ENCODE results near the gene DMXL1. TPM values are rescaled to one million over a fixed set of nuclear protein-coding genes. Genes with fewer than 3 reads are reported as not detected.

The DMXL1 gene
- total RNA-seq, 1 donor from 2014 or later = 56.4 TPM

- Histone ChIP-seq H3K27ac (no peak overlapping the region), H3K4me1 (peaks cover 4% of the 10 kb centered on the region), H3K4me3 (no peak overlapping the region), H3K27me3 (ENCODE audit: low read depth) (no peaks in the 10 kb centered on the region), H3K36me3 (no peaks in the 10 kb centered on the region), H3K9me3 (no peaks in the 10 kb centered on the region)
- DNase-seq = no peak
- intact Hi-C loops (cut with DNase I) = no loop called here
- no peak for ATAC-seq
- no peak for TF ChIP-seq CTCF (IDR thresholded peaks at IDR 0.05)
Measured at GRCh38 chr5:119082691-119083090, 11.8 kb downstream of the DMXL1 start.

- H3K9me3 ChIP-seq = no peaks in the 10 kb centered on the region
- DNase-seq = no peak
- H3K4me1 ChIP-seq = peaks cover 4% of the 10 kb centered on the region
- no peak overlapping the region for H3K4me3 ChIP-seq
- TF ChIP-seq CTCF (IDR thresholded peaks at IDR 0.05) = no peak
- H3K27ac ChIP-seq = no peak overlapping the region
- intact Hi-C loops (cut with DNase I) = no loop called here
- no peaks in the 10 kb centered on the region for H3K36me3 ChIP-seq
- H3K27me3 ChIP-seq (ENCODE audit: low read depth) = no peaks in the 10 kb centered on the region
- no peak for ATAC-seq
Measured at GRCh38 chr5:119083679-119084078, 12.8 kb downstream of the DMXL1 start.

GRCh38 chr5:119088438-119088837, 17.6 kb downstream of the DMXL1 start:
- Histone ChIP-seq H3K4me3 (no peak overlapping the region), H3K27me3 (ENCODE audit: low read depth) (no peaks in the 10 kb centered on the region), H3K9me3 (peaks cover 10% of the 10 kb centered on the region), H3K4me1 (no peaks in the 10 kb centered on the region), H3K36me3 (no peaks in the 10 kb centered on the region), H3K27ac (no peak overlapping the region)
- ATAC-seq = no peak
- no peak for TF ChIP-seq CTCF (IDR thresholded peaks at IDR 0.05)
- no peak for DNase-seq
- intact Hi-C loops (cut with DNase I) = no loop called here

- Histone ChIP-seq H3K4me1 (no peaks in the 10 kb centered on the region), H3K36me3 (peaks cover 23% of the 10 kb centered on the region), H3K27ac (no peak overlapping the region), H3K9me3 (peaks cover 5% of the 10 kb centered on the region), H3K27me3 (ENCODE audit: low read depth) (no peaks in the 10 kb centered on the region), H3K4me3 (no peak overlapping the region)
- no peak for DNase-seq
- TF ChIP-seq CTCF (IDR thresholded peaks at IDR 0.05) = no peak
- intact Hi-C loops (cut with DNase I) = no loop called here
- ATAC-seq = no peak
Measured at GRCh38 chr5:119095611-119096010, 24.7 kb downstream of the DMXL1 start.

- TF ChIP-seq CTCF (IDR thresholded peaks at IDR 0.05) = no peak
- DNase-seq = no peak
- intact Hi-C loops (cut with DNase I) = no loop called here
- Histone ChIP-seq H3K4me1 (no peaks in the 10 kb centered on the region), H3K9me3 (no peaks in the 10 kb centered on the region), H3K27me3 (ENCODE audit: low read depth) (no peaks in the 10 kb centered on the region), H3K36me3 (peaks cover 34% of the 10 kb centered on the region), H3K27ac (no peak overlapping the region), H3K4me3 (no peak overlapping the region)
- no peak for ATAC-seq
Measured at GRCh38 chr5:119105971-119106370, 35.1 kb downstream of the DMXL1 start.

GRCh38 chr5:119112151-119112550, 41.3 kb downstream of the DMXL1 start:
- no peak overlapping the region for H3K27ac ChIP-seq
- no peaks in the 10 kb centered on the region for H3K4me1 ChIP-seq
- peaks cover 75% of the 10 kb centered on the region for H3K36me3 ChIP-seq
- DNase-seq = no peak
- no peaks in the 10 kb centered on the region for H3K9me3 ChIP-seq
- intact Hi-C loops (cut with DNase I) = no loop called here
- H3K4me3 ChIP-seq = no peak overlapping the region
- no peak for TF ChIP-seq CTCF (IDR thresholded peaks at IDR 0.05)
- ATAC-seq = no peak
- H3K27me3 ChIP-seq (ENCODE audit: low read depth) = no peaks in the 10 kb centered on the region
